Activated B cell treated with CpG ODN at 0.5 μM for 24 hours (primary cell): ENCODE measurements around the gene INHBC. TPM values are rescaled to one million over a fixed set of nuclear protein-coding genes. Genes with fewer than 3 reads are reported as not detected.
A peak's percentile ranks its signal among the peaks of the same experiment; 100 is the strongest.

Experiments used
- ATAC-seq: fragments of 200-7000 bp; cut with Tn5 transposase; one replicate; pipeline ENCODE4 v1.10.0; 2021; ENCODE audit warnings: low read depth, mild to moderate bottlenecking, moderate library complexity
- CTCF ChIA-PET: fragments of 350-600 bp; sonication (Branson Sonifier 250); formaldehyde crosslinking; loops from one replicate; lab custom pipeline; 2021; ENCODE audit warnings: antibody characterized with exemption; lab: Charles Lee
- POLR2A ChIA-PET: fragments of 350-600 bp; sonication (Branson Sonifier 250); formaldehyde crosslinking; loops from one replicate; lab custom pipeline; 2021; ENCODE audit warnings: antibody characterized with exemption; lab: Charles Lee
- DNase-seq: peaks from one replicate; pipeline ENCODE4 v3.0.0; 2022
- H3K27ac Mint-ChIP-seq: one replicate; pipeline ENCODE4 v1.8.0; 2020; ENCODE audit warnings: mixed read lengths
- H3K27me3 Mint-ChIP-seq: one replicate; pipeline ENCODE4 v1.8.0; 2021; ENCODE audit warnings: mixed read lengths
- H3K36me3 Mint-ChIP-seq: one replicate; pipeline ENCODE4 v1.8.0; 2021; ENCODE audit warnings: low read depth, mixed read lengths
- H3K4me1 Mint-ChIP-seq: one replicate; pipeline ENCODE4 v1.8.0; 2021; ENCODE audit warnings: mixed read lengths
- H3K4me3 Mint-ChIP-seq: one replicate; pipeline ENCODE4 v1.8.0; 2020; ENCODE audit warnings: mild to moderate bottlenecking, mixed read lengths
- H3K9me3 Mint-ChIP-seq: one replicate; pipeline ENCODE4 v1.8.0; 2020; ENCODE audit warnings: mixed read lengths
- CTCF ChIP-seq: fragments of 200-600 bp; IDR thresholded peaks from one replicate; pipeline ENCODE4 v1.8.0; 2022; ENCODE audit warnings: antibody characterized with exemption, mild to moderate bottlenecking
- intact Hi-C: fragments of 100-400 bp; cut with micrococcal nuclease; formaldehyde crosslinking; loops from one replicate; pipeline ENCODE4 v1.15.1; 2024
- total RNA-seq: library from RNA; stranded (reverse); gene quantifications from 2 replicates; pipeline ENCODE4 v1.2.3, GENCODE V29; 2022

INHBC gene
- total RNA-seq, 1 donor from 2014 or later, result not detected

- no peak for TF ChIP-seq CTCF
- H3K36me3 Mint-ChIP-seq, result peaks cover 13% of the 10 kb centered on the region
- peak overlapping the region; percentile 84 for H3K27ac Mint-ChIP-seq
- ChIA-PET POLR2A (interaction anchor here (0.6 to 6.9 kb wide), 8 partner anchors 9 to 244 kb away, joined by 3 to 133 read pairs (median 5); partner anchors contain the start of genes ARHGAP9, DDIT3 and R3HDM2), CTCF (interaction anchor here (0.8 to 6.7 kb wide), 4 partner anchors 9 to 197 kb away, joined by 3 to 74 read pairs (median 4); partner anchors contain the start of gene ARHGAP9)
- intact Hi-C loops, result loop anchor here (1.0 to 2.0 kb wide), 2 partner anchors 15 to 247 kb away; no protein-coding TSS in a partner anchor
- DNase-seq (no peak), ATAC-seq (no peak)
- no peaks in the 10 kb centered on the region for H3K27me3 Mint-ChIP-seq
- no peaks in the 10 kb centered on the region for H3K9me3 Mint-ChIP-seq
- H3K4me1 Mint-ChIP-seq, result peaks cover 56% of the 10 kb centered on the region
- peak overlapping the region; percentile 97 for H3K4me3 Mint-ChIP-seq
Measured at GRCh38 chr12:57461917-57462250, 27.3 kb downstream of the INHBC start.

GRCh38 chr12:57462251-57462911 is 27.8 kb downstream of the INHBC start:
- Mint-ChIP-seq H3K36me3 (peaks cover 17% of the 10 kb centered on the region), H3K9me3 (no peaks in the 10 kb centered on the region), H3K4me1 (peaks cover 60% of the 10 kb centered on the region), H3K27me3 (no peaks in the 10 kb centered on the region), H3K27ac (peak overlapping the region; percentile 93), H3K4me3 (peak overlapping the region; percentile 97)
- ChIA-PET POLR2A (interaction anchor here (0.6 to 6.9 kb wide), 8 partner anchors 10 to 220 kb away, joined by 3 to 133 read pairs (median 6); partner anchors contain the start of genes ARHGAP9, DDIT3 and R3HDM2), CTCF (interaction anchor here (1.3 to 6.7 kb wide), 3 partner anchors 15 to 199 kb away, joined by 4 to 74 read pairs (median 5); partner anchors contain the start of gene ARHGAP9)
- intact Hi-C loops, result loop anchor here (1.0 to 2.0 kb wide), 2 partner anchors 15 to 248 kb away; no protein-coding TSS in a partner anchor
- peak; percentile 85 for TF ChIP-seq CTCF
- ATAC-seq (peak; percentile 72), DNase-seq (peak; percentile 84)

GRCh38 chr12:57462912-57463253 is 28.3 kb downstream of the INHBC start:
- DNase-seq (no peak), ATAC-seq (no peak)
- Mint-ChIP-seq H3K36me3 (peaks cover 21% of the 10 kb centered on the region), H3K4me3 (peak overlapping the region; percentile 97), H3K4me1 (peaks cover 58% of the 10 kb centered on the region), H3K27ac (peak overlapping the region; percentile 93), H3K9me3 (no peaks in the 10 kb centered on the region), H3K27me3 (no peaks in the 10 kb centered on the region)
- intact Hi-C loops, result loop anchor here (1.0 to 2.0 kb wide), 2 partner anchors 14 to 248 kb away; no protein-coding TSS in a partner anchor
- TF ChIP-seq CTCF, result no peak
- POLR2A ChIA-PET, result interaction anchor here (1.1 to 6.9 kb wide), 3 partner anchors 15 to 57 kb away, joined by 6 to 133 read pairs (median 7); partner anchors contain the start of genes ARHGAP9, DDIT3 and R3HDM2
- CTCF ChIA-PET, result interaction anchor here (1.3 to 6.7 kb wide), 3 partner anchors 14 to 199 kb away, joined by 4 to 74 read pairs (median 5); partner anchors contain the start of gene ARHGAP9

GRCh38 chr12:57464569-57464968 is 30.0 kb downstream of the INHBC start:
- no peak for ATAC-seq
- intact Hi-C loops, result no loop called here
- Mint-ChIP-seq H3K4me3 (no peak overlapping the region), H3K4me1 (peaks cover 42% of the 10 kb centered on the region), H3K9me3 (no peaks in the 10 kb centered on the region), H3K36me3 (peaks cover 29% of the 10 kb centered on the region), H3K27ac (no peak overlapping the region), H3K27me3 (no peaks in the 10 kb centered on the region)
- ChIA-PET POLR2A (interaction anchor here (6.9 kb wide), 1 partner anchor 13 kb away, joined by 133 read pairs; the partner anchor contains the start of gene ARHGAP9), CTCF (interaction anchor here (1.2 kb wide), 1 partner anchor 13 kb away, joined by 3 read pairs; no protein-coding TSS in a partner anchor)
- no peak for TF ChIP-seq CTCF
- DNase-seq, result no peak
